SKM-1 treated with dmso at 0.1 percent for 144 hours (cell line): ENCODE measurements around the gene SIAE.
"Not testable (repeated sequence)": the region's sequence is repeated elsewhere in the genome, so short reads cannot be mapped to it uniquely, and the experiment has no call there.

ENCODE experiments used
- DNase-seq: peaks from one replicate; lab custom pipeline; 2025; ENCODE audit not compliant: unreplicated experiment; lab: John Stamatoyannopoulos, UW

SIAE gene

DNA sequence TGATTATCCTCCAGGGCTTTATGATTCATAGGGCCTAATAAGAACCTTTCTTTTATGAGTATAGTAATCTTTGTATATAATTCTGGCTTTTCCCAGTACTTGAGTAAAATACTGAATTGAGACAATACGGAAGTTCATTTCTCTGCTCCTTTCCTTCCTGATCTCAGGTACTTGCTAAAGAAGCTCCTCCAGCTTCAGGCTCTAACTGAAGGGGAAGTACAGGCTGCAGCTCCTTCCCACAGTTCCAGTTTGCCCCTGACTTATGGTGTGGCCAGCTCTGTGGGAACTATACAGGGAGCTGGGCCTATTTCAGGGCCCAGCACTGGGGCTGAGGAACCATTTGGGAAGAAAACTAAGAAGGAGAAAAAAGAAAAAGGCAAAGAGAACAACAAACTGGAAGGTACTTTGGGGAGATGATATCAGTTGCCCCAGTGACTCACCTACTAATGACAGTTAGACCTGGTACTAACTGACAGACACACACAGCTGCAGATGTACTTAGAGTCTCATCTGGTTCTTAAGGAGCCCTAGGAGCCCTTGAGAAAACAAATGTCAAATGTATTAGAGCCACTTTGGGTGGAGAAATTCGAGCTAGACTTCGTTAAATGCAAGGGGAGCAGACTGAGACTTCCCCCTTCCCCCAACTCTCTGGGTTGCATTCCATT lies 47.9 kb downstream of the SIAE start:
- DNase-seq = no peak

DNA sequence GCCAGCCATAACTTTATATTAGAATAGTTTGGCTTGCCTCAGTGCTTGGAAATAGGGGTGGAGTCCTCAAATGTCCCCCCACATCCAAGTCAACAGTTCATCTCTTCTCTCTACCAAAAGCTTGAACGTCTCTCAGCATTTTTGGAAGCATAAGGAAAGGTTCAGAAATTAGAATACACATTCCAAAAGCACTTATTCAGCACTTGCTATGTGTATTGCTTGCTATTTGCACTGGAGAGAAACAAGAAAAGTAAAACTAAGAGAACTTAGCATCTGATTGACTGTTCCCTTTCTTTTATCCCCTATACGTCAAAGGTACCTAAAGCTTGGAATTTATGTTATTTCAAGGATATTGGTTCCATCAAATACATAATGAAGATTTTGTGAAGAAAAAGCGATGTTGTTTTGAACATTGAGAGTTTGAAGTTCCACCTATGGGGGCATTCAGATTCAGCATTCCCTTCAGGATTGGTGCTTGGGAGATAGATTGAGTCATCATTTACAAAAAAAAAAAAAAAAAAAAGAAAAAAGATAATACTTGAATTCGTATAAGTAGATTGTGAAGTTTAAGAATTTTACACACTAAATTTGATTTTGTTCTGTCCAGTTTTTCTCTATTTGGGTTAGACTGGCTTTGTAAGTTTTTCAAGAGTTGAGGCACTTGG lies 49.5 kb downstream of the SIAE start:
- no peak for DNase-seq

GRCh38 chr11:124622531-124623451 lies 50.7 kb downstream of the SIAE start, which contains the start of gene TBRG1:
Gene TBRG1, plus strand, starts transcription at chr11:124622864. Its CDS starts 220 bp downstream, at chr11:124623084.
- DNase-seq = peak; percentile 83

GRCh38 chr11:124618863-124619262 lies 54.7 kb downstream of the SIAE start:
- no peak for DNase-seq

DNA sequence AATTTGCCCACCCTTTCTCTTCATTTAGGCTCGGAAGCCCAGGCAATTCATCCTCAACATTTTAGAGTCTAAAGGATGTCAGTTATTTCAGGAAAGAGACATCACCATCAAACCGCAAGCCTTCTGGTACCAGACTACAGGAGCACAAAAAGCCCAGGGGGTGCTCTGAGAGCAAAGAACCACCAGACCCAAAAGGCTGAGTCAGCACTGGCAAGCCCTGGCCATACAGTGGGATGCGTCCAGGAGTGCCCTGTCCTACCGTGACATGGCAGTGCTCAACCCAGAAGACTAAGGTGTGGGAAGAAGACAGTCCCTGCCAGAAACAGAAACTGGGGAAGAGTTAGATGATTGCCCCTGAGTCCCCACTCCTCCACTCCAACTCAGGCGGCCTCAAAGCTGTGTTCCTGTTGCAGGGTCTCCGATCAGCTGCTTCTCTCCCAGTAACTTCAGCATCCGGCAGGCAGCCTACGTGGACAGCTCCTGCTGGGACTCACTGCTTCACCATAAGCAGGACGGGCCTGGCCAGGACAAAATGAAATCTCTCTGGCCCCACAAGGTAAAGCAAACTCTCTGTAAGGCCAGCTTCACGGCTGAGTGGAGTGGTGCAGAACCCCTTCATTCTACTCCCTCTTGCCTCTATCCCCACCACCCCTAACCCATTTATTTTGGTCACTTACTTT lies 60.8 kb downstream of the SIAE start:
- DNase-seq = no peak

DNA sequence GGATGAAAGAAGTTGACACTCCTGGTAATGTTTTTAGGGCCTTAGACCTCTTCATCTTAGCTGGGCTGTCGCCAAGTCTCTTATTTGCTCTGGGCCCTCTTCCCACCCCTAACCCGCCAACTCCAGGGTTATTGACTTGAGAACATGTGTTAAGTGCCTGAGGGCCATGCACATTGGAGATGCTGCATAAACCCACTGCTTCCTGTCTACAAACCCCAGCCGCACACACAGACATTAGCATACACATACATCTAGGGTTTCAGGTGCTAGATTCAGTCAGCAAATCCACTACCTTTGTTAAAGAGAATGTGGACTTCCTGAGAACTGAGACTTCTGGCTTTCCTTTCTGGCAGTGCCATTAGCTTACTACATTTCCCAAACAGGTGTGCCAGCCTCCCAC lies 61.5 kb downstream of the SIAE start:
- no peak for DNase-seq

DNA sequence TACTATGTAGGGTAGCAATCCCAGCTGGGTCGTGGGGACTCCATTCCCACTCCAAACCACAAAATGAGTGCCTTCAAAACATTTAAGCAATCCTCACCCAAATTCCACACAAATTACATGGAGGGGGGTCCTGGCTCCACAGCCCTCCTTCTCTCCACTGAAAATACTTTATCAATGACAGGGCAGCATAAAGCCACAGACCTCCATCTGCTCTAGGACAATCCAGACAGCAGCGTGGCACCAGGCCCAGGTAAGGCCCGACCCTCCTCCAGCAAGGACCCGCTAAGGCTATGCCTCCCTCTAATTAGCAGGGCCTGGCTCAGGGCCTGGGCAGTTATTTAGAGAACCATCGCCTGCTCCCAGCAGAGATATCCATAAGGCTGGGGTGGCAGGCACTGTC lies 62.5 kb downstream of the SIAE start, which contains the start of gene PANX3:
TSS of gene PANX3 (plus strand) at position 365 of the 400 bp plus-strand sequence. CDS start 129 bp downstream, outside the sequence.
- DNase-seq = no peak

DNA sequence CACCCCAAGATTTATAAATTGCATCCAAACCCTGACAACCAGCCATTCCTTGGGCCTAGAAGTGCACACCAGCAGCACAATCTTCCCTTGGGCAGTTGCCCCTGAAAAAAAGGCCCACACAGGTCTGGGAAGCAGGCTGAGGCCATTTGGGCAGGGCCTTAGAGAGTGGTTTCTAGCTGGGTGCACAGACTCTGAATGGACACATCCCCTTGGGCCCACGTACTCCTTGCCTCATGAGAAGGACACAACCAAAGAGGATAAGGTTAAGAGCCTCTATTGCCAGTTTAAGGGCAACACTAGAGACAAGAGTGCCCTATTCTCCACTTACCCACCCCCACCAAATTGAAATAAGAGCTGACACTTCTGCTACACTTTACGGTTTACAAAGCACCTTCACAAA lies 63.2 kb downstream of the SIAE start:
- DNase-seq = no peak

GRCh38 chr11:124608147-124608546 lies 65.4 kb downstream of the SIAE start:
- DNase-seq = no peak

DNA sequence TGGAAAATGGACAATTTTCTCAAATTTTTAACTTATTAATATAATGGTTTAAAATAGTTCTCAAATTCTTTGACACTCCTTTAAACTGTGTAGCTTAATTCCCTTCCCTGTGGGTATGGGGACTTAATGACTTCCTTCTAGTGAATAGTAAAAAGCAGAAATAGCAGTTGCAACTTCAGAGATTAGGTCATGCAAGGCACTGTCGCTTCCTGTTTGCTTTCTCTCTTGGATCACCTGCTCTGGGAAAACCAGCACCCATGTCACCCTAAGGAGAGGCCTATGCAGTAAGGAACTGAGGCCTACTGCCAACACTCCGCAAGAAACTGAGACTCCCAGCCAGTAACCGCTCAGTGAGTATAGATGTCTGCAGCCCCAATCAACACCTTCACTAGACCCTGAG lies 67.8 kb downstream of the SIAE start:
- peak; percentile 96 for DNase-seq

- DNase-seq = not testable (repeated sequence)
Observed at GRCh38 chr11:124602723-124603122, 70.8 kb downstream of the SIAE start.

DNA sequence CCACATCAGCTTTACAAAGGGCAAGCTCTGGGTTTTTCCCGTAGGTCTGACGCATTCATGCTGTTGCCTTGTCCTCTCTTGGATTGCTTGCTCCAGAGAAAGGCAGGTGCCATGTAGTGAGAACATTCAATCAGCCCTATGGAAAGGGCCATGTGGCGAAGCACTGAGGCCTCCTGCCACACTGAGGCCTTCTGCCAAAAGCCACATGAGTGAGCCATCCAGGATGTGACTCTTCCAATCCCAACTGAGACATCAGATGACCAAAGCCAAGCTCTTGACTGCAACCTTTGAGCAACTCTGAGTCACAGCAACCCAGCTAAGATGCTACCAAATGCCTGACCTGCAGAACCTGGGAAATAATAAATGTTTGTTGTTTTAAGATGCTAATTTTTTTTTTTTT lies 71.3 kb downstream of the SIAE start:
- no peak for DNase-seq

DNA sequence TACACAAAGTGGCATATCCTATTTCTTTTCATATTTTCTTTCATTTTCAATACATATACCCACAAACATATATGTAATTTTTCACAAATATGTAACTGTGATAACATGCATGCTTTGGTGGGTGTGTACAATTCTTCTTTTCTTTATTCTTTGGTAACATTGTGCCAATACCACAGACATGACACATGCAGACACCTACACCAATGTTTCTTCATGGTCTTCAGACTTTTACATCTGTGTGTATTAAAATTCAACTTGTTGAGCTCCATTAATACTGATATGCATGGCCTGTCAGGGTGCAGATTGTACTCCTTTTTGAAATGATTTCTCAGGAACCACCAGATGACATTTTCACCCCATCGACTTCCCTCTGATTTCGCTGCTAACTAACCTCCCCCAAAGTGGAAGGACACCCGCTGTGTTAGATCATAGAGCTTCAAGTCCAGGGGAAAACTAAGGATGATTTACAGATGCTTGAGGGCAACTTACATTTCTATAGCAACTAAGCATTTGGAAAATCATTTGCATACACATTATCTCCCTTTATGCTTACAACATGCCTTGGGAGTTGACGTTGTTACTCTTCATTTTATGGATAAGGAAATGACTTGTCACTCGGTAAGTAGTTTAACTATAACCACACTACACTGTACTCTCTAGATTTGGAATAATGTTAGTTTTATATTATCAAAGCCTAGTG lies 72.8 kb downstream of the SIAE start:
- DNase-seq = no peak

DNA sequence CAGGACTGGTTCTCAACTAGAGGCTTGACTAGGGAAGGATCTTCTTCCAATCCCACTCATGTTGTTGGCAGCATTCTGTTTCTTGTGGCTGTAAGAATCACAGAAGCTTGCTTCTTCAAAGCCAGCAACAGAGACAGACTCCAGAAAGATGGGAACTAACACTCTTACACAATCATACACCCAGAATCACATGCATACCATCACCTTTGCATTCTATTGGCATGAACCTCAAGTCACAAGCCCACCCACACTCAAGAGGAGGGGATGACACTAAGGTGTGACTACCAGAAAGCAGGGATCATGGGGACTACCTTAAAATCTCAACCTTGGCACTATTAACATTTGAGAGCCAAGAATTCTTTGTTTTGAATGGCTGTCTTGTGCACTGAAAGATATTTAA lies 75.9 kb downstream of the SIAE start:
- no peak for DNase-seq

GRCh38 chr11:124595302-124595701 lies 78.2 kb downstream of the SIAE start:
- no peak for DNase-seq

GRCh38 chr11:124592627-124593026 lies 80.9 kb downstream of the SIAE start:
- no peak for DNase-seq

DNA sequence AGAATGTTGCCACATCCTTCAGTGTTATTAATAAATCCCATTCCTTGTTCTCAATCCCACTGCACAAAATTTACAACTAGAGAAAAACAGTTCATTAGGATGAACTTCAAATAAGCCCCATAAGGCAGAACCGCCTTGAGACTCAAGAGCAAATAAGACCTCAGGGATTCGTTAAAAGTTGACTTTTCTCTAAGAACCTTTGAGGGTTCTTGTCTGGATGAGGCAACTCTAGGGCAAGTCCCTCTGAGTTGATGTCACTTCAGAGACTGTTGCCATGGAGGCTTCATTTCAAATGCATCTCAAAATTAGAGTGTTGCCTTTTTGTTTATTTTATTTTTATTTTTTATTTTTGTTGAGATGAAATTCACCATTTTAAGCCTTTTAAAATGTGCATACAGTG lies 82.1 kb downstream of the SIAE start:
- DNase-seq = no peak

DNA sequence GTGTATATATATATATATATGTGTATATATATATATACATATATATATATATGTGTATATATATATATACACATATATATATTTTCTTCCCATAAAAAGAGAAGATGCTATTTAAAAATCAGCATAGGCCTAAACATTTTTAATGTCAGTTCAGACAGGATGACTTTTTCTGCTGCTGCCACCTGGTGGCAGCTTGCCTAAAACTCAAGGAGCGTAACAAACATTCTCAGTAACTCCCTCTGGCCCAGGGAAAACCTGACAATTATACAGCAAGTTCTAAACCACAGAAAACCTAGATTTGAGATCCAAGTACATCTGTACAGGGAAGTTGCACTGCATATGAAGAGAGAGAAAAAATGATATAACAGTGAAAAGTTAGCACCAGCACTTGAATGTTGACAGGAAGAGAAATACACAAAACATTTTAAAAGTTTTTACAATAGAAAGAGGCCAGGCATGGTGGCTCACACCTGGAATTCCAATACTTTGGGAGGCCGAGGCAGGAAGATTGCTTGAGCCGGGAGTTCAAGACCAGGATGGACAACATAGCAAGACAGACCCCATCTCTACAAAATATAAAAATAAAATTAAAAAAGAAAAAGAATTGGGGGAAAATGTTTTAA lies 87.2 kb downstream of the SIAE start:
- peak; percentile 61 for DNase-seq

DNA sequence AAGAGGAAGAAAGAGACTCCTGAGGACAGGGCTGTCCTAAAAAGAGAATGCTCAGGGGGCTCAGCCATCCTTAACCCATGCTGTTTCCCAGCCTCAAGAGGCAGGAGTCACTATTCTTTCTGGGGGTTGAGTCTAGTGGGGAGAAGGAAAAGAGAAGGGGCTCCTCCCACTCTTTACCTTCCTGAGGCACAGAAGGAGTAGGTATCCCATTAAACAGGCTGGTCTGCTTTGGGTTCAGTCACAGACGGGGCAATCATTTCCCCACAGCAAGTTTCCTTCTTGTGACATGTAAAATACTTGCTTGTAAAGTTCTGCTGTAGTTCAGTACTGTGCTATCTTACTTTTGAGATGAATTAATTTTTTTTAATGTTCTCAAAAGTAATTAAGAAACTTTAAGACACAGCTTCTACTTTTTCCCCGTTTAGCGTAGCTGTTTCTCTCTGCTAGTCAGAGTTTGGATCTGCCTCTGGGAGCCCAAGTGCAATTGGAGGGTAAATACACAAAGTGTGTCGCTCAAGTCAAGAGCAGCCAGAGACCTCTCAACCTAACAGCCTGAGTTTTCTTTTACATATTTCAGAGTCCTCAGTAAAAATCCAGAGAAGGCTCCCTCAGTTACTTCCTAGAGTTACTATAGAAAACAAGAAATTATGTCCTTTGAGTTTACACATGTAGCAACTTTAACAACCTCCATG lies 88.7 kb downstream of the SIAE start:
- DNase-seq = no peak
